ENCODE measurements around the gene RPL7L1. TPM values are rescaled to one million over a fixed set of nuclear protein-coding genes. Genes with fewer than 3 reads are reported as not detected.

Gene RPL7L1
- total RNA-seq, 4 donors from 2014 or later: 27.3 to 57.1 (median 43.4) TPM

GRCh38 chr6:42937548-42938427 is 58.4 kb downstream of the RPL7L1 start:
- TF ChIP-seq CTCF (IDR thresholded peaks at IDR 0.05) (no peak), POLR2A (IDR thresholded peaks at IDR 0.05) (no peak), EP300 (IDR thresholded peaks at IDR 0.05; ENCODE audit: low read depth) (no peak), POLR2AphosphoS5 (IDR thresholded peaks at IDR 0.05) (no peak)
- no peak overlapping the region for H3K4me3 ChIP-seq
- WGBS, 2 donors (ENCODE audit: low coverage in 1 of 2): 93% methylated on average over 13 of the region's 13 CpGs; no CpG with 5 or more reads in 1 of the 2 donors
- in situ Hi-C loops (cut with MboI; ENCODE audit: low pct_ligation_motif_present in 1 of 4, low pct_unique_long_range_greater_than_20kb in 1 of 4, low sequenced_read_pairs in 3 of 4) (no loop called here), intact Hi-C loops (cut with DNase I; ENCODE audit: low total_unique reads) (no loop called here)
- no peaks in the 10 kb centered on the region for H3K27me3 ChIP-seq
- H3K36me3 ChIP-seq: peaks cover 0 to 30% (median 9%) of the 10 kb centered on the region in 4 donors
- no peaks in the 10 kb centered on the region for H3K9me3 ChIP-seq
- no peak overlapping the region for H3K27ac ChIP-seq
- peaks cover 0 to 7% (median 2%) of the 10 kb centered on the region in 4 donors for H3K4me1 ChIP-seq
- DNase-seq: no peak

- no peak for DNase-seq
- Histone ChIP-seq H3K4me1 (peaks cover 0 to under 1% (median 0%) of the 10 kb centered on the region in 4 donors), H3K27me3 (no peaks in the 10 kb centered on the region), H3K27ac (no peak overlapping the region), H3K36me3 (peaks cover 0 to 30% (median 9%) of the 10 kb centered on the region in 4 donors), H3K9me3 (no peaks in the 10 kb centered on the region), H3K4me3 (no peak overlapping the region)
- intact Hi-C loops (cut with DNase I; ENCODE audit: low total_unique reads): no loop called here
- TF ChIP-seq CTCF (IDR thresholded peaks at IDR 0.05): no peak
- in situ Hi-C loops (cut with MboI; ENCODE audit: low pct_ligation_motif_present in 1 of 4, low pct_unique_long_range_greater_than_20kb in 1 of 4, low sequenced_read_pairs in 3 of 4): no loop called here
- 86% methylated on average over 5 of the region's 5 CpGs; no CpG with 5 or more reads in 1 of the 2 donors for WGBS, 2 donors (ENCODE audit: low coverage in 1 of 2)
These were observed 59.0 kb downstream of the RPL7L1 start for GRCh38 chr6:42938428-42938796.

GRCh38 chr6:42938987-42939809 is 59.8 kb downstream of the RPL7L1 start:
- H3K27ac ChIP-seq: no peak overlapping the region
- no peak for TF ChIP-seq EP300 (IDR thresholded peaks at IDR 0.05; ENCODE audit: low read depth)
- no peak for TF ChIP-seq POLR2A (IDR thresholded peaks at IDR 0.05)
- no peak for TF ChIP-seq CTCF (IDR thresholded peaks at IDR 0.05)
- TF ChIP-seq POLR2AphosphoS5 (IDR thresholded peaks at IDR 0.05): no peak
- no peaks in the 10 kb centered on the region for H3K9me3 ChIP-seq
- no peaks in the 10 kb centered on the region for H3K4me1 ChIP-seq
- intact Hi-C loops (cut with DNase I; ENCODE audit: low total_unique reads) (no loop called here), in situ Hi-C loops (cut with MboI; ENCODE audit: low pct_ligation_motif_present in 1 of 4, low pct_unique_long_range_greater_than_20kb in 1 of 4, low sequenced_read_pairs in 3 of 4) (no loop called here)
- no peaks in the 10 kb centered on the region for H3K27me3 ChIP-seq
- no peak for DNase-seq
- H3K4me3 ChIP-seq: no peak overlapping the region
- WGBS, 2 donors (ENCODE audit: low coverage in 1 of 2): 86% methylated on average over 9 of the region's 9 CpGs; no CpG with 5 or more reads in 1 of the 2 donors
- H3K36me3 ChIP-seq: peaks cover 0 to 32% (median 9%) of the 10 kb centered on the region in 4 donors

Other genes with a start within 250 kb of the RPL7L1 start
- gene PRPH2, start 157.0 kb upstream of the RPL7L1 start, total RNA-seq: 1 to 10 TPM in 1 of 4 donors, under 1 TPM in 2, not detected in 1; 0.27 to 1.1 (median 0.32) TPM
- 10 to 100 TPM in 3 of 4 donors, 1 to 10 TPM in 1; 5.2 to 43.3 (median 27.3) TPM for gene TBCC, start 133.5 kb upstream of the RPL7L1 start, total RNA-seq
- gene BICRAL, start 97.6 kb upstream of the RPL7L1 start, total RNA-seq: 10 to 100 TPM; 14.7 to 34.8 (median 21.5) TPM
- gene PTCRA, start 36.4 kb downstream of the RPL7L1 start, total RNA-seq: not detected
- gene CNPY3, start 49.9 kb downstream of the RPL7L1 start, total RNA-seq: 10 to 100 TPM; 10.3 to 24.4 (median 21.0) TPM
- gene GNMT, start 81.1 kb downstream of the RPL7L1 start, total RNA-seq: under 1 TPM in 1 of 4 donors, not detected in 3; 0.68 TPM
- 10 to 100 TPM; 17.2 to 50.0 (median 33.2) TPM for gene PEX6, start 99.6 kb downstream of the RPL7L1 start, total RNA-seq
- 10 to 100 TPM; 38.0 to 87.5 (median 52.9) TPM for gene PPP2R5D, start 105.0 kb downstream of the RPL7L1 start, total RNA-seq
- 10 to 100 TPM; 21.7 to 54.2 (median 37.3) TPM for gene MEA1, start 134.3 kb downstream of the RPL7L1 start, total RNA-seq
- 10 to 100 TPM; 54.6 to 67.3 (median 63.2) TPM for gene KLHDC3, start 134.6 kb downstream of the RPL7L1 start, total RNA-seq
- gene RRP36, start 142.0 kb downstream of the RPL7L1 start, total RNA-seq: 100 to 1,000 TPM in 1 of 4 donors, 10 to 100 TPM in 3; 32.2 to 200 (median 40.5) TPM
- gene CUL7, start 174.2 kb downstream of the RPL7L1 start, total RNA-seq: 10 to 100 TPM; 13.0 to 29.3 (median 15.7) TPM
- gene MRPL2, start 179.8 kb downstream of the RPL7L1 start, total RNA-seq: 10 to 100 TPM in 3 of 4 donors, 1 to 10 TPM in 1; 5.8 to 54.2 (median 34.3) TPM
- gene KLC4, start 180.0 kb downstream of the RPL7L1 start, total RNA-seq: 100 to 1,000 TPM in 3 of 4 donors, 10 to 100 TPM in 1; 91.9 to 296 (median 159) TPM
- gene PTK7, start 196.7 kb downstream of the RPL7L1 start, total RNA-seq: 10 to 100 TPM in 1 of 4 donors, 1 to 10 TPM in 3; 2.2 to 34.6 (median 6.0) TPM

Data from transverse colon (tissue), 4 donors.